GM18870 (cell line): Measurements from ENCODE around the gene IL36RN.

Experiments
- ATAC-seq: cut with Tn5 transposase; IDR thresholded peaks from one replicate; pipeline ENCODE4 v1.9.1; 2021; ENCODE audit warnings: moderate library complexity; ENCODE audit not compliant: unreplicated experiment

The IL36RN gene

DNA sequence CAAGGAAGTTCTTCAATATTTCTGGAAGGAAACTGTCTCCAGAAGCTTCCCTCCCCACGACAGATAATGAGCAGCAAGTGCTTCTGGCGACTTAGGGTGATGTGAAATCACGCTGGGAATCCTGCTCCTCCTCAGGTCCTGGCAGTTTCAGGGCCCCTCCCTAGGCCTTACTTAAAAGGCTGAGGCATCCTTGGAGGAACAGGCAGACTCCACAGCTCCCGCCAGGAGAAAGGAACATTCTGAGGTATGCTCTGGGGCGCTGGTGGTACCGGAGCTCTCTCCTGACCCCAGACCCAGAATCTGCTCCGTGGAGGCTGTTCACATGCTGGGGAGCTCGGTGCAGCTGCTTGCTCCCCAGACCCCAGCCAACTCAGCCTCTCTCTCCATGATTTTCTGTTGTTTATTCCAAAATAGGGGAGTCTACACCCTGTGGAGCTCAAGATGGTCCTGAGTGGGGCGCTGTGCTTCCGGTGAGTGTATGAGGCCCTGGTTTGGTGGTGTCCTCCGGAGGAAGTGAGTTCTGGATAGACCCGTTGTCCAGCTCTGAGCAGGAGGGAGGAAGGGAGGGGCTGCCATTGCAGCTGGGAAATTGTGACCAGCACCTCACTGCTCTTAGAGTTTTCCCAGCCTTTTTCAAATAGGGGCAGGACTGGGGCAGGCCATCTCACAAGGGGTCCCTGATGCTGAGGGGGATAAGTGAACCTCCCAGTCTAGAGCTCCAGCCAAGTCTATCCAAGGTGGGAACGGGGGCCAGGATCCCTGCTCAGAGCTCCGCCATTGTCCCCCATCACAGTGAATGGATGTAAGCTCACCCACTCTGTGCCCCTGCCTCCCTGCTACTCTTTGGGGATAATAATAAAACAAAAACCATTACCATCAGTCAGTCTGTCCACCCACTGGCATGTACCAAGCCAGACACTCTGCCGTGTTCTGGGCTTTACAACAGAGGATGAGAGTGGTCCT, at the start of gene IL36RN:
Gene IL36RN, plus strand, starts transcription at position 201 of the 963 bp plus-strand sequence. Its CDS starts 241 bp downstream, at position 442.
- no peak for ATAC-seq

DNA sequence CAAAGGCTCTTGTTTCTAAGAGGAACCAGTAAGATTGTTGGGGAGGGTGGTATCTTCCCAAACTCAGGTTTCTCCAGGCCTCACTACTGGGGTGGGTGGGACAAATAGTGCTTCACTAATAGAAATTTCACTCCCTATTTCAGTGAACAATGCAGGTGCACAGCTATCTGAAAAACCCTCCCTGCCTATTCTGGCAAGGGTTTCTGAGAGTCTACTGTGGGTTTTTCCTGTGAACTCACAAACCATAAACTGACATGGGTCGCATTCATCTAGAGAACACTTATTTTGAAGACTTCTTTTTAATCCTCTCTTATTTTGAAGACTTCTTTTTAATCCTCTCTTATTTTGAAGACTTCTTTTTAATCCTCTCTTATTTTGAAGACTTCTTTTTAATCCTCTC, 49.4 kb upstream of the IL36RN start:
- ATAC-seq = no peak

DNA sequence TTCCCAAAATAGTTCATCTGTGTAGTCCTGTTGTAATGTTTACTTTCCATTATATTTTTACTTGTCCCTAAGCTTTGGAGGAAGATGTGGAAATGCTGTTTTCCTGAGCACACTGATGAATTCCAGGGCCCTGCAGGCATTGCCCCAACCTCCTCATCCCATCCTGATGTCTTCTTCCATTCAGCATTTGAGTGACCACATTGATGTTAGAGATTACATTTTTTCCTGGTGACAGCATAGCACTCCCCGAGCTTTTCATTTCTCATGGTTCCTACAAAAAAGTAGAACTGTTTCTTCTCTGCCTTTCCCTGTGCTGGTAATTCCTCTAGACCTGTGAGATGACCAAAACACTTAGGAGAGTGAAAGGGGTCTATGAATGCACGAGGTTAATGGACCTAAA, 48.9 kb upstream of the IL36RN start:
- ATAC-seq = no peak

DNA sequence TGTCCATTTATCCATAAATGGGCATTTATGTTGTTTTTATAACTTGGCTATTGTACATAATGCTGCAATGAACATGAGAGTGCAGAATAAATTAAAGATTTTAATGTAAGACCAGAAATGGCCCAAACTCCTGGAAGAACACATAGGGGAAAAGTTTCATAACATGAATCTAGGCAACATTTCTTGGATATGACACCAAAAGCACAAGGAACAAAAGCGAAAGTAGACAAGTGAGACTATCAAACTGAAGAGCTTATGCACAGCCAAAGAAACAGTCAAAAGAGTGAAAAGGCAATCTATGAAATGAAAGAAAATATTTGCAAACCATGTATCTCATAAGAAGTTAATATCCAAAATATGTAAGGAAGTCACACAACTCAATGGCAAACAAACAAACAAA, 47.9 kb upstream of the IL36RN start:
- no peak for ATAC-seq

DNA sequence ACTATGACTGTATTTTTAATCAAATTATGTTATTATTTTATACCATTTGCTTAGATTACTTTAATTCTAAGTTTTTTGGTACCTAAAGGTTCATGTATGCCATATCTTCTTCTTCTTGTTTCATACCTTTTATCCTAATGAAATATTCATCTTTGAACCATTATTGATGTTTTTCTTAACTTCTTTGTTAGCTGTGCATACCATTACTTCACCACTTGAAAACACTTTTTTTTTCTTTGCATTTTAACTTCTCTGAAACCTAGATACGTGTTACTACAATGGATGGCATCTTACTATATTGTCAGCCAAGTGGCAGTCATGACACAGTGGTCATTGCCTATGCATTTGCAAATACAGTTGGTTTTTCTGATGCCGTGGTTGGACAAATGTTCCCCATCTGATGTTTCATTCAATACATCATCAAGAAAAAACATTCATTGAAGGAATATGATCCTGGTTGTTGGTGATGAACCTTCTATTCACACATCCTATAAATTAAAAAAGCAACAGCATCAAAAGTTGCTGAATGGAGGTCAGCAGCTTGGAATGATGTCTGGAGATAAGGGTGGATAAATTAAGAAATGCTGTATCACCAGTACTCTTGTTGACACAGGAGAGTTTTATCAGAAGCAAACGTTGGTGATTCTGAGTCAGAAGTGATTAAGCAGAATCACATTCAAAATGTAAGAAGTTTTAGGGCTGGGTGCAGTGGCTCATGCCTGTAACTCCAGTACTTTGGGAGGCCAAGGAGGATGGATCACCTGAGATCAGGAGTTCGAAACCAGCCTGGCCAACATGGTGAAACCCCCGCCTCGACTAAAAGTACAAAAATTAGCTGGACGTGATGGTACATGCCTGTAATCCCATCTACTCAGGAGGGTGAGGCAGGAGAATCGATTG, 46.3 kb upstream of the IL36RN start:
- no peak for ATAC-seq

DNA sequence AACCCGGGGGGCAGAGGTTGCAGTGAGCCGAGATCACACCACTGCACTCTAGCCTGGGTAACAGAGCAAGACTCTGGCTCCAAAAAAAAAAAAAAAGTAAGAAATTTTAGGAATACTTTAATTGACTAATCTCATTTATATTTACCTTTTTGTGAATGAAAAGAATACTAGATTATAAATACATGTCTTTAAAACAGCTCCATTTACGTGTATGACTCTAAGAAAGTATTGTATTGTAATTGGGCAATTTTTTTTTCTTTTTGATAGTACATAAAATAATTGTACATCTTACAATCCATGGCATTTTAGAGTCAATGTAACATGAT, 45.7 kb upstream of the IL36RN start:
- ATAC-seq = no peak

DNA sequence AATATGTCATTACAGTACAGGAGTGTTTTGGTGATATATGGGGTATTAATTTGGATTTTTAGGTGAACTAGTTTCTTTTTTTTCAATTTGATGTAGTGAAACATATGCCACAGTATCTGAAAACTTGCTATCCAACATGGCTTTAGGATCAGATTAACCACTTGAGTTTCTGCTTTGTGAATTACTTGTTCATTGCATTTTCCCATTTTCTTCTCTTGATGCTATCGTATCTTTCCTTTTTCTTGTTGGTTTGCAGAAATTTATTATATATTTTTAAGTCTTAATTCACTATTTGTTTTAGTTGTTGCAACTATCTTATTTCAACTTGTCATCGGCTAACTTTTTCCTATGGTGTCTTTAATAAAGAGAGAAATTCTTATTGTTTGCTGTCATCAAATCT, 44.9 kb upstream of the IL36RN start:
- no peak for ATAC-seq

DNA sequence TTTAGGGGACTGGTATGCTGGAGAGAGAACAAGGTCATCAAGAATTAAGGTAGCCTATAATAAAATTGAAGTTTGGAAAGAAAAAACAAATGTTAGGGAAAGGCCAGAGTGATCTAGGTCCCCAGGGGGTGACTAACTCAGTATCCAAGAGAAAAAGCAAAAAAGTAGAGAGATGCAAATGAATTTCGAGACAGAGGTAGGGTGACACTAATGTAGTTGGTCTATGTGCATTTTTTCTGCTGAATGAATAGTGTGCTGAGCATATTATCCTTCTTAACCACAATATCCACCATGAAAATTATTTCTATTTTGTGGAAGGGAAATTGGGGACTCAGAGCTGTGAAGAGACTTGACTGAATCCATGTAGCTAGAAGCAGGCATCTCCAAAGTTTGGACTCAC, 44.0 kb upstream of the IL36RN start:
- ATAC-seq = no peak

DNA sequence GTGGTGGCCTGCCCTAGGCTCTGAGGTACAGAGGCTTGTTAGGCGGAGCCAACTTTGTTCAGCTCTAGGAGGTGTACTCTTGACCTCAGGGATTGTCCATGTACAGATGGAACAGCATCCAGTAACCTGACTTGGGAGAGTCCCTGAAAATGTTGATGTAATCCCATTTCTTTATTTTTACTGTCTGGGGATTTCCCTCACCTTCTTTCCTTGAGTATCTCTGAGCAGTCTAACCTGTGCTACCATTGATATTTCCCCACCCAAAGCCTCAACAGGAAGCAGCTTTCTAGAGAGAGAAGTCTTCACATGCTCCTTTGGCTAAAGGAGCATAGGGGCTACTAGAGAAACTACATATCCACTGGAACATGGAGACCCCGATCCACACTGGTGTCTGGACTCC, 43.3 kb upstream of the IL36RN start:
- ATAC-seq = no peak

DNA sequence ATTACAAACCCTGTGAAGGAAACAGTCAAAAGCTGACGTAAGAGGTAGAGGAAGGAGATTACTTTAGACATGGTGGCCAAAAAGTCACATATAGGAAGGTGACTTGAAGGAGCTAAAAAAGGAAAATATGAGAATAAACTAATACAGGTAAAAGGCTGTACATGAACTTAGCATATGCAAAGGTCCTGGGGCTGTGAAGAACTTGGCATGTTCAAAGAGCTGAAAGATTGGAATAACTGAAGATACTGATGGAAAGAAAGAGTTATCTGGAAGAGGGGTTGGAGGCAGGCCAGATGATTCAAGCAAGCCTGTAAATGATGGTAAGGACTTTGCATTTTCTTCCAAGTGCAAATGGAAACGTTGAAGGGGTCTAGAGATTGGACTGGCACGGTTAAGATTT, 40.5 kb upstream of the IL36RN start:
- ATAC-seq = no peak

DNA sequence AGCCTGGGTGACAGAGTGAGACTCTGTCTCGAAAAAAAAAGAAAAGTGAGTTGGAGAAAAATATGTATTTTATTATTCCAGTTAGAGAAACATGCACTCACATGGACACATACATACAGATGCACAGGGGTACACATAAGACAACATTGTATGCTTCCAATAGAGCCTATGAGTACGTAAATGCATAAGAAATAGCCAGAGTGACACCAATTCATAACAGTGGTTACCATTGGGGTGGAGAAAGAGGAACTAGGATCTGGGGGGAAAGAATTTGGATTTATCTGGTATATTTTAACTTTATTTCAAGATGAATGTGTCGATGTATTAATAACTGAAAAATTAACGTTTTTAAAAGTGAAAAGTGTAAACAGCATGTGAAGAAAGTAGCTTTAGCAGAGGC, 37.7 kb upstream of the IL36RN start:
- no peak for ATAC-seq

DNA sequence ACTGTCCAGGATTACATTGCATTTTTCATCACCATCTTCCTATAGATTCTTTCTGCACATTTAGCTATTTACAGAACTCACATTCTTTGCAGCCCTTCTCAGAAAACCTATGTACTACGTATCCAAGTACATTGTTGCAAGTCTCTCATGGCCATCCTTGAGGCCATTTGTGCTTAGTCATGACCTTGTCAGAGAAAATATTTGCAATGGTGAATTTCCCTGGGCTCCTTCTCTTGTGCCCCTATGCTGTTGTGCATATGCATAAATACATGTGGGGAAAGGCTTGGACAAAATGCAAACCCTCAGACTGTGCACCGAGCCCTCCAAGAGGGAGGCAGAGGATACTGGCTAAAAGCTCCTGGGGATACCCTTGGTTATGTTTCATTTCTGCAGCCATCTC, 34.2 kb upstream of the IL36RN start:
- no peak for ATAC-seq

DNA sequence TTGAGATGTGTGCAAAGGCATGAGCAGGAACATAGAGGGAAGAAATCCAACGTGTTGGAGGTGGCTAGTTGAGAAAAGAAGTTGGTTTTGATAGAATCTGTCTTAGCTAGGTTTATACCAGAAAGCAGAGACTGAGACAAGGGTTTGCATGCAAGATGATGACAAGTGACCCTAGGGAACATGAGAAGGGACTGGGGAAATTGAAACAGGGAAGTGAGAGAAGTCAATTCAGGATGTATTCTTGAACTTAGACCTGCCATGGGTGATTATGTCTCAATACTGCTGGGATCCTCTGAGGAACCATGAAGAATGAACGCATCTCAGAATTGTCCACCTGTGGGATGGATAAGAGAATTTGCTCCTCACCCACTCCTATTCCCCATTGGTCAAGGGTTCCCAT, 33.3 kb upstream of the IL36RN start:
- no peak for ATAC-seq

DNA sequence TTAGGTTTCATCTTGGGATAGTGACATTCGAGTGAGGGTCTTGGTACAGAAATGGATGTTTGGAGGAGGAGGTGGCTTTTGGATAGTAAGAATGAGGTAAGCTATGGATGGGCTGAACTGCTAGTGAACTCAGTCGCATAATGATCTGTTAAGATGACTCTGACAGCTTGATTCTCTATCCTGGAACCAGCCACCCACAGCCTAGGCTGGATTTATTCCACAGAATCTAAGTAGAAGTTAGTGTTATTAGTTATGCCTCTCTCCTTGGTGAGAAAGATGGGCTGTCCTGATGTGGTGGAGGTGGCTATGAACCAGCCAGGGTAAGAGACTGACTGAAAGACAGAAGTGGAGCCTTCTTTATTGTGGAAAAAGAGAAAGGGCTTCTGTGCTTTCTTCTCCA, 31.3 kb upstream of the IL36RN start:
- ATAC-seq = no peak

DNA sequence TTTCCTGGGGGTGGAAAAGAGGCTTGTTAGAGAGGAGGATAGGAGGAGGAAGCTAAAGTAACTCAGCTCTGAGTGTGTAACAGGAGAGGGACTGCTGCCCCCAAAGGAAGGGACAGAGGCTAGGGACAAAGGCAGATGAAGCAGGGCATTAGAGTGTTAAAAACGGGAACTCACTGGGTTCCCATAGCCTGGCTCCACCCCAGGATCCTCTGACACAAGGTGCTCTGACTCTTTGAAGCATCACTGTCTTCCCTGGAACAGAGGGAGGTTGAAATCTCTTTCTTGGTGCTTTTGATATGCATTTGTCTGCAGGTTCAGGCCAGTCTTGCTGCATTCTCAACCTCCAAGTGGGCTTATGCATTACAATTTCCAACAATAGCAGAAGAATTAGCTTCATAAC, 30.9 kb upstream of the IL36RN start:
- ATAC-seq = no peak

DNA sequence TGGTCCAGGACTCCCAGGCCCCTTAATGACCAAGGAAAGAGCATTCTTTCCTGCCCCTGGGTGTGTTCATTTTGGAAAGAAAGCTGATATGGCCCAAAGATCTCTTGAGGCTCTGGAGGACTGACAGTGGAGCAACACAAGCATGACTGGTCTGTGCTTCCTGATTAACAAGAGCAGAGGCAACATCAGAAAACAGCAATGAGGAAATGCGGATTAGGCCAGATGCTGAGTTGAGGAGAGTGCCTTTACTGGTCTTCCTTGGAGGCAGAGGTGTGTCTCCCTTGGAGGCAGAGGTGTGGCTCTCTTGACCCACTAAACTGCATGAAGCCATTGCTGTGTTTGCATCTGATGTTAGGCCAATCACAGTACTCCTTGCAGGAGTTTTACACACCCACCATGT, 26.3 kb upstream of the IL36RN start:
- no peak for ATAC-seq

DNA sequence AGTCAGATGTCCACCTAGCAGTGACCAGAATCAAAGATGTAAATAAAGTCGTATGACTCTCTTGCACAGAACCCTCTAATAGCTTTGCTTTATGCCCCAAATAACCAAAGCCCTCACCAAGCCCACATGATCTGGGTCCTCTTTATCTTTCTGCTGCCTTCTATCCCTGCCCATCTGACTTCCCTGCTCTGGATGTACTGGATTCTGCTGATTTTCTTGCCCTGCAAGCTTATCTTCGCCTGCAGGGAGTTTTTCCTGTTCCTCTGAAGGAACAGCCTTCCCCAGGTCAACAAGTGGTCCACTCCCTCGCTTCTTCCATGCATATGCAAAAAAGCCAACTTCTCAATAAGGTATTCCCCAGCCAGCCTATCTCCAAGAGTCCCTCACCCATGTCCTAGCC, 25.0 kb upstream of the IL36RN start:
- no peak for ATAC-seq

DNA sequence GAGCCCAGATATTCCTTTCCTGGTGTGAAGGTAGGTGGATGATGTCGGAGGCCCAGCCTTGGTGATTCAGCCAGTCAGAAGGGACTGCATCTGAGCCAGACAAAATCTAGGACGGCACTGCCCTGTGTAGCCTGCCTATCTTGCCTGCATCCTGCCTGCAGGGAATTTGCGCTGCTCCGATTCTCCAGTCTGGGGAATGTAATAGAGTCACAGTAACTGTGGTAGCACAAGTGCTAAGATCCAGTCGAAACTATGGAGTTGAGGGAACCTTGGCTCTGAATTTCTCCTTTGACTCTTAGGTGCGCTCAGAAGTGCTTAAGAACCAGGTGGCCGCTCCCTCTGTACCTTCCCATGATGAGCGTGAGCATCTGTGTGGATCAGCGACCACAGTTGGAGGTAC, 22.2 kb upstream of the IL36RN start:
- no peak for ATAC-seq

DNA sequence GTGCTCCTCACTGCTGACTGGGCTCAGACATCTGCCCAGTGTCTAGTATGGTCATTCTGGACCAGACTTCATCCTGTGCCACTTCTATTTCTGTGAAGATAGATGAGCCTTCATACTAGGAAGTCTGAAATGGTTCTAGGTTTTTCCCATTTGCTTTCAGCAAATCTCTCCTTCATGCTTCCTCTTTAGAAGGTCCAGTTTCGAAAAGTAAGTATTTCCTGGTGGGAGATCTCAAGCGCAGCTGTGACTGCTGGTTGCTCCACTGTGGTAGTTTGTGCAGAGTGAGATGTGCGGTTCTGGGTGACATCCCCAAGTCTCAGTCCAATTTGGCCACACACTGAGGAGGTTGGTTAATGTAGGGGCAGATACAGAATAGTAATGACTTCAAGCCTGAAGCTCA, 20.7 kb upstream of the IL36RN start:
- no peak for ATAC-seq

DNA sequence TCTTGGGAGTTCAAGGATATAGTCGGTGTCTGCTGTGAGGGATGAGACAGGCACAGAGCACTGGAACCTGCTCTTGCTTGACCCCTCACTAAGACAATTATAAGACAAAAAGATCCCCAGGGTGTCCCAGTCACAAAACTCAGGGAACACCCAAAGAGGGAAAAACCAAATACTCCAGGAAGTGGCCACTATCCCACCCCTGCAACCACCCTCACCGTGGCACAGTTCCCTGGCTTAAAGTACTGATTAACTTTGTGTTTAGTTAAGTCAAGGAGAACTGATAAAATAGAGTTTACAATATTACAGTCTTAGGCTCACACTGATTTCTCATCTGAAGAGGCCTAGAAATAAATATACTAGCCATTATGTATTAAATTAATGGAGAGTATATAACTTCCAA, 19.8 kb upstream of the IL36RN start:
- ATAC-seq = no peak

DNA sequence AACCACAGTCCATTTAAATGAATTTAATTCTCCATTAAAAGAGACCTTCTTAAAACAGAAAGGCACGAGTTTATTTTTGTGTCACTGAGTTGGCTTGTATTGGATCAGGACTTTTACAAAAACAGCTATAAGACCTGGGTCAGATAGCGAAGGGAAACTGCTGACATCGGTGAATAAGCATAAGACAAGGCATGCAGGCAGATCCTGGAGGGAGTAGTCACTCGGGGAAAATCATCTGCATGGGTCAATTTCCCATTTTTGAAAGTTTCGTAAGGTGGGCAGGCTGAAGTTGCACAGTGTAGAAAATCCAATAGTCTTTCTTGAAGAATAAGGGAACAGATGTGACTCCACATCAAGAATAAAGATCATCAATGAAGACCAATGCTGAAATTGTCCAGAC, 19.3 kb upstream of the IL36RN start:
- no peak for ATAC-seq

DNA sequence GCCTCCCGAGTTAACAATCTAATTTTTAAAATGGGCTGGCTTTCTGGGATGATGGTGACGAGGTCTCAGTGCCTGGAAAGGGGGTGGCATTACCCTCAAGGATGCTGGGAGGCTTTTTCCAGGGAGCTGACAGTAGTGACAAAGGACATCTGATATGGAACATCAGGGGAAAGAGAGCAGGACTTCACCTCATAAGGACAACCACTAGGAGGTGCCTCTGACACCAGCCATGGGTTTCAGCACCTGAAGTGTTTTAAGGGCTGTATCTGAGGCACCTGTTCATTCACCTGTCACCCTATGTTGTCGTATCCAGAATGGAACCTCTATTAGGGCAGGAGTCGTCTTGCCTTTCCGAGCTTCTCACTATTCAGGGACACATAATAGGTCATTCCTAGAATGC, 17.1 kb upstream of the IL36RN start:
- no peak for ATAC-seq
